OCI-LY1 (cell line): ENCODE results near the gene KIF20B.

ENCODE experiments used
- EZH2 ChIP-seq: fragments of 200-600 bp; sonication (generic), shearing (Covaris generic); IDR thresholded peaks from 2 replicates; pipeline ENCODE4 v1.8.0; 2017; ENCODE audit warnings: borderline replicate concordance, mixed run types, mild to moderate bottlenecking, antibody characterized with exemption, low read length, moderate library complexity, mixed read lengths
- TF ChIP-seq, protein P1 (sequence below): fragments of 200-600 bp; sonication (generic), shearing (Covaris generic); IDR thresholded peaks from 2 replicates; pipeline ENCODE4 v1.5.1; 2017; ENCODE audit warnings: mild to moderate bottlenecking, antibody characterized with exemption, low read length, moderate library complexity, mixed read lengths

GRCh38 chr10:89755374-89755773 is 54.0 kb downstream of the KIF20B start:
- TF ChIP-seq, protein P1, sequence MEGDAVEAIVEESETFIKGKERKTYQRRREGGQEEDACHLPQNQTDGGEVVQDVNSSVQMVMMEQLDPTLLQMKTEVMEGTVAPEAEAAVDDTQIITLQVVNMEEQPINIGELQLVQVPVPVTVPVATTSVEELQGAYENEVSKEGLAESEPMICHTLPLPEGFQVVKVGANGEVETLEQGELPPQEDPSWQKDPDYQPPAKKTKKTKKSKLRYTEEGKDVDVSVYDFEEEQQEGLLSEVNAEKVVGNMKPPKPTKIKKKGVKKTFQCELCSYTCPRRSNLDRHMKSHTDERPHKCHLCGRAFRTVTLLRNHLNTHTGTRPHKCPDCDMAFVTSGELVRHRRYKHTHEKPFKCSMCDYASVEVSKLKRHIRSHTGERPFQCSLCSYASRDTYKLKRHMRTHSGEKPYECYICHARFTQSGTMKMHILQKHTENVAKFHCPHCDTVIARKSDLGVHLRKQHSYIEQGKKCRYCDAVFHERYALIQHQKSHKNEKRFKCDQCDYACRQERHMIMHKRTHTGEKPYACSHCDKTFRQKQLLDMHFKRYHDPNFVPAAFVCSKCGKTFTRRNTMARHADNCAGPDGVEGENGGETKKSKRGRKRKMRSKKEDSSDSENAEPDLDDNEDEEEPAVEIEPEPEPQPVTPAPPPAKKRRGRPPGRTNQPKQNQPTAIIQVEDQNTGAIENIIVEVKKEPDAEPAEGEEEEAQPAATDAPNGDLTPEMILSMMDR, result no peak
- TF ChIP-seq EZH2, result no peak
